ENCODE results near the gene MMEL1. TPM values are rescaled to one million over a fixed set of nuclear protein-coding genes. Genes with fewer than 3 reads are reported as not detected.

The MMEL1 gene
- total RNA-seq, 1 experiment from 2014 or later, result not detected

- no peak for TF ChIP-seq HMGXB4 (CRISPR knock-in tag; IDR thresholded peaks at IDR 0.05)
- no peak for TF ChIP-seq ZBTB43 (CRISPR knock-in tag; IDR thresholded peaks at IDR 0.05)
- no peak for TF ChIP-seq ZNF263 (CRISPR knock-in tag; IDR thresholded peaks at IDR 0.05; ENCODE audit: low read depth)
- no peak for TF ChIP-seq SMAD4 (CRISPR knock-in tag; IDR thresholded peaks at IDR 0.05)
- TF ChIP-seq CREM (CRISPR knock-in tag; IDR thresholded peaks at IDR 0.05), result no peak
- TF ChIP-seq MAX (CRISPR knock-in tag; IDR thresholded peaks at IDR 0.05), result peak; percentile 67; the same call in 1 of the 2 replicates
- no peak; the same call in 1 of the 2 replicates for TF ChIP-seq ETV6 (CRISPR knock-in tag; IDR thresholded peaks at IDR 0.05)
- no peak for TF ChIP-seq JUN (CRISPR knock-in tag; IDR thresholded peaks at IDR 0.05)
- no peak for TF ChIP-seq FOXJ3 (CRISPR knock-in tag; IDR thresholded peaks at IDR 0.05; ENCODE audit: borderline replicate concordance)
- 0 out of 2 replicates have a peak, but pooled peaks have one; percentile 19 for TF ChIP-seq SMAD3 (CRISPR knock-in tag; IDR thresholded peaks at IDR 0.05; ENCODE audit: borderline replicate concordance)
- TF ChIP-seq NFATC4 (CRISPR knock-in tag; IDR thresholded peaks at IDR 0.05), result no peak
- no peak for TF ChIP-seq CREB1 (CRISPR knock-in tag; IDR thresholded peaks at IDR 0.05)
- no peak for TF ChIP-seq ZNF423 (CRISPR knock-in tag; IDR thresholded peaks at IDR 0.05)
- no peak for TF ChIP-seq ERG (CRISPR knock-in tag; IDR thresholded peaks at IDR 0.05)
- TF ChIP-seq RORB (CRISPR knock-in tag; IDR thresholded peaks at IDR 0.05), result no peak
- TF ChIP-seq E2F4 (CRISPR knock-in tag; IDR thresholded peaks at IDR 0.05; ENCODE audit: borderline replicate concordance, low read depth), result no peak
- no peak for TF ChIP-seq IRF1 (CRISPR knock-in tag; IDR thresholded peaks at IDR 0.05)
- TF ChIP-seq ELF4 (CRISPR knock-in tag; IDR thresholded peaks at IDR 0.05; ENCODE audit: low read depth), result no peak
- no peak for TF ChIP-seq ZMAT4 (CRISPR knock-in tag; IDR thresholded peaks at IDR 0.05)
- TF ChIP-seq CBFB (CRISPR knock-in tag; IDR thresholded peaks at IDR 0.05; ENCODE audit: low read depth), result no peak
- no peak for TF ChIP-seq ATF1 (CRISPR knock-in tag; IDR thresholded peaks at IDR 0.05)
- TF ChIP-seq USF2 (CRISPR knock-in tag; IDR thresholded peaks at IDR 0.05), result peak; percentile 92
- TF ChIP-seq MLX (CRISPR knock-in tag; IDR thresholded peaks at IDR 0.05), result no peak
- no peak for TF ChIP-seq ZNF281 (CRISPR knock-in tag; IDR thresholded peaks at IDR 0.05)
- peak; percentile 39; the same call in 1 of the 2 replicates for TF ChIP-seq NFE2L1 (CRISPR knock-in tag; IDR thresholded peaks at IDR 0.05)
- 0 out of 2 replicates have a peak, but pooled peaks have one; percentile 32 for TF ChIP-seq NFYB (CRISPR knock-in tag; conservative IDR thresholded peaks at IDR 0.05; ENCODE audit: low read depth)
Observed at GRCh38 chr1:2545754-2546514, 86.9 kb downstream of the MMEL1 start (continued).
